Measurements from ENCODE around the gene SLC19A1.

- TF ChIP-seq EZH2 (IDR thresholded peaks at IDR 0.05) (no peak), POLR2AphosphoS5 (IDR thresholded peaks at IDR 0.05; ENCODE audit: borderline replicate concordance, low read depth, low read length) (no peak)
Observed at GRCh38 chr21:45492765-45493164, 49.5 kb downstream of the SLC19A1 start.

Measured in SK-N-MC (cell line).